NT2/D1 (cell line): Measurements from ENCODE around the gene CREBL2.

Experiments used
- SUZ12 ChIP-seq: IDR thresholded peaks from 2 replicates; pipeline ENCODE4 v1.6.1; 2011; ENCODE audit not compliant: insufficient read length, insufficient read depth; ENCODE audit errors: extremely low read depth
- YY1 ChIP-seq: IDR thresholded peaks from 2 replicates; pipeline ENCODE4 v1.6.1; 2011; ENCODE audit not compliant: insufficient read length, insufficient read depth
- ZNF274 ChIP-seq: IDR thresholded peaks from 2 replicates; pipeline ENCODE4 v1.6.1; 2011; ENCODE audit warnings: mild to moderate bottlenecking, low read depth, low read length

GRCh38 chr12:12599750-12600643 is 11.7 kb upstream of the CREBL2 start:
- TF ChIP-seq YY1 (no peak), SUZ12 (no peak), ZNF274 (no peak)
